ENCODE results near the gene PACS1. TPM values are rescaled to one million over a fixed set of nuclear protein-coding genes. Genes with fewer than 3 reads are reported as not detected.
A peak's percentile ranks its signal among the peaks of the same experiment; 100 is the strongest.

Gene PACS1
- total RNA-seq, 1 experiment from 2014 or later = 91.8 TPM

DNA sequence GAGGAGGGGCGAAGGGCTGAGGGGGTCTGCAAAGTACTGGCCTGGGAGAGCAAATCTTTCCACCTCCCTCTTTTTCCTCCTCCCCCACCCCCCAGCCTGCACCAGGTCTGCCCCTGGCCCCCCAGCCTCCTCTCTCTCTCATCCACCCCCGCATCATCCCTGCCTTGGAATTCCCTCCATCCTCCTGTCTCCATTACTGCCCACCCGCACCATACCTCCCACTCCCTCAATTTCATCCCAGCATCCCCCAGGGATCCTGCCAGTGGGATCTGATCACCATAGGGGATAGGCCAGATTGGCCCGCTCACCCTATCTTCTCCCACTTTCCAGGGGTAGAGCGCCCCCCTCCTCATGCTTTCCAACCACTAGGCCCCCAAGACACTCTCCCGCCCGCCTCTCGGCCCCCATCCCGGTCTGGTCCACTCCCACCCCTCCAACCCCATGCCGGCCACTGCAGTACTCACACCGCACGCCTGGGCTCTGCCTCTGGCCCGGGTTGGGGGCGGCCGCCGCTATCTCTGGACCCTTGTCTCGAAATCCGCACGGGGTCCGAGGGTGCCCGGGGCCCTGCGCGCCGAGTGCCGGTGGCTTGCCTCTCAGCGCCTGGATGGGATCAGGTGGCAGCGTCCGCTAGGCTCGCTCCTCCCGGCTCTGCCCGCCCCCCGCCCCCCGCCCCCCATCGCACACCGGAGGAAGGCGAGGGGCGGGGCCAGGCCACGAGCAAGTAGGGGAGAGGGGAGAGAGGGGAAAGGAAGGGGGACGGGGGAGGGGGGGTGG lies 21.3 kb upstream of the PACS1 start, which contains the start of gene GAL3ST3:
GAL3ST3 (minus strand) TSS at position 615 of the 777 bp plus-strand sequence. CDS start 3,746 bp downstream, outside the sequence.
- no TSS peak for BruUV-seq (replicated peaks)
- H3K27me3 ChIP-seq (ENCODE audit: control insufficient read depth, insufficient read depth, low read length) = no peaks in the 10 kb centered on the region
- ChIA-PET CTCF (no interaction called here), POLR2A (no interaction called here)
- TF ChIP-seq POLR2AphosphoS5 (IDR thresholded peaks at IDR 0.05; ENCODE audit: low read depth, low read length) = no peak
- TF ChIP-seq SIN3A (IDR thresholded peaks at IDR 0.05; ENCODE audit: borderline replicate concordance, insufficient read depth, low read depth, low read length) = no peak
- no peak for TF ChIP-seq TCF7L2 (IDR thresholded peaks at IDR 0.05; ENCODE audit: low read depth, low read length)
- TF ChIP-seq, protein P1, sequence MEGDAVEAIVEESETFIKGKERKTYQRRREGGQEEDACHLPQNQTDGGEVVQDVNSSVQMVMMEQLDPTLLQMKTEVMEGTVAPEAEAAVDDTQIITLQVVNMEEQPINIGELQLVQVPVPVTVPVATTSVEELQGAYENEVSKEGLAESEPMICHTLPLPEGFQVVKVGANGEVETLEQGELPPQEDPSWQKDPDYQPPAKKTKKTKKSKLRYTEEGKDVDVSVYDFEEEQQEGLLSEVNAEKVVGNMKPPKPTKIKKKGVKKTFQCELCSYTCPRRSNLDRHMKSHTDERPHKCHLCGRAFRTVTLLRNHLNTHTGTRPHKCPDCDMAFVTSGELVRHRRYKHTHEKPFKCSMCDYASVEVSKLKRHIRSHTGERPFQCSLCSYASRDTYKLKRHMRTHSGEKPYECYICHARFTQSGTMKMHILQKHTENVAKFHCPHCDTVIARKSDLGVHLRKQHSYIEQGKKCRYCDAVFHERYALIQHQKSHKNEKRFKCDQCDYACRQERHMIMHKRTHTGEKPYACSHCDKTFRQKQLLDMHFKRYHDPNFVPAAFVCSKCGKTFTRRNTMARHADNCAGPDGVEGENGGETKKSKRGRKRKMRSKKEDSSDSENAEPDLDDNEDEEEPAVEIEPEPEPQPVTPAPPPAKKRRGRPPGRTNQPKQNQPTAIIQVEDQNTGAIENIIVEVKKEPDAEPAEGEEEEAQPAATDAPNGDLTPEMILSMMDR (IDR thresholded peaks at IDR 0.05) = no peak
- TF ChIP-seq, protein P2, sequence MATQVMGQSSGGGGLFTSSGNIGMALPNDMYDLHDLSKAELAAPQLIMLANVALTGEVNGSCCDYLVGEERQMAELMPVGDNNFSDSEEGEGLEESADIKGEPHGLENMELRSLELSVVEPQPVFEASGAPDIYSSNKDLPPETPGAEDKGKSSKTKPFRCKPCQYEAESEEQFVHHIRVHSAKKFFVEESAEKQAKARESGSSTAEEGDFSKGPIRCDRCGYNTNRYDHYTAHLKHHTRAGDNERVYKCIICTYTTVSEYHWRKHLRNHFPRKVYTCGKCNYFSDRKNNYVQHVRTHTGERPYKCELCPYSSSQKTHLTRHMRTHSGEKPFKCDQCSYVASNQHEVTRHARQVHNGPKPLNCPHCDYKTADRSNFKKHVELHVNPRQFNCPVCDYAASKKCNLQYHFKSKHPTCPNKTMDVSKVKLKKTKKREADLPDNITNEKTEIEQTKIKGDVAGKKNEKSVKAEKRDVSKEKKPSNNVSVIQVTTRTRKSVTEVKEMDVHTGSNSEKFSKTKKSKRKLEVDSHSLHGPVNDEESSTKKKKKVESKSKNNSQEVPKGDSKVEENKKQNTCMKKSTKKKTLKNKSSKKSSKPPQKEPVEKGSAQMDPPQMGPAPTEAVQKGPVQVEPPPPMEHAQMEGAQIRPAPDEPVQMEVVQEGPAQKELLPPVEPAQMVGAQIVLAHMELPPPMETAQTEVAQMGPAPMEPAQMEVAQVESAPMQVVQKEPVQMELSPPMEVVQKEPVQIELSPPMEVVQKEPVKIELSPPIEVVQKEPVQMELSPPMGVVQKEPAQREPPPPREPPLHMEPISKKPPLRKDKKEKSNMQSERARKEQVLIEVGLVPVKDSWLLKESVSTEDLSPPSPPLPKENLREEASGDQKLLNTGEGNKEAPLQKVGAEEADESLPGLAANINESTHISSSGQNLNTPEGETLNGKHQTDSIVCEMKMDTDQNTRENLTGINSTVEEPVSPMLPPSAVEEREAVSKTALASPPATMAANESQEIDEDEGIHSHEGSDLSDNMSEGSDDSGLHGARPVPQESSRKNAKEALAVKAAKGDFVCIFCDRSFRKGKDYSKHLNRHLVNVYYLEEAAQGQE (IDR thresholded peaks at IDR 0.05; ENCODE audit: insufficient read depth in 1 of 2, low read depth in 2 of 2, low read length in 1 of 2) = no peak
- peaks cover 20% of the 10 kb centered on the region for H3K4me1 ChIP-seq (ENCODE audit: control insufficient read depth, insufficient read depth, low read length)
- peaks cover 3% of the 10 kb centered on the region; the same call in 1 of the 2 replicates for H3K36me3 ChIP-seq (ENCODE audit: control insufficient read depth, insufficient read depth, low read length)
- H3K9me3 ChIP-seq (ENCODE audit: control insufficient read depth, insufficient read depth, low read depth, low read length) = no peaks in the 10 kb centered on the region
- intact Hi-C loops (cut with micrococcal nuclease; ENCODE audit: unreplicated experiment) (no loop called here), in situ Hi-C loops (cut with HindIII; ENCODE audit: low pct_unique_long_range_greater_than_20kb, low sequenced_read_pairs) (no loop called here)
- H3K4me3 ChIP-seq (ENCODE audit: low read depth in 2 of 2, low read length in 2 of 2) = peak within 1 kb of the TSS in 1 of 2 experiments; percentile 15; a peak in 1 of 4 replicates
- H3K27ac ChIP-seq (ENCODE audit: low read length) = no peak within 1 kb of the TSS
- DNase-seq (ENCODE audit: low read depth, low spot score) = no peak
- ATAC-seq = no peak

DNA sequence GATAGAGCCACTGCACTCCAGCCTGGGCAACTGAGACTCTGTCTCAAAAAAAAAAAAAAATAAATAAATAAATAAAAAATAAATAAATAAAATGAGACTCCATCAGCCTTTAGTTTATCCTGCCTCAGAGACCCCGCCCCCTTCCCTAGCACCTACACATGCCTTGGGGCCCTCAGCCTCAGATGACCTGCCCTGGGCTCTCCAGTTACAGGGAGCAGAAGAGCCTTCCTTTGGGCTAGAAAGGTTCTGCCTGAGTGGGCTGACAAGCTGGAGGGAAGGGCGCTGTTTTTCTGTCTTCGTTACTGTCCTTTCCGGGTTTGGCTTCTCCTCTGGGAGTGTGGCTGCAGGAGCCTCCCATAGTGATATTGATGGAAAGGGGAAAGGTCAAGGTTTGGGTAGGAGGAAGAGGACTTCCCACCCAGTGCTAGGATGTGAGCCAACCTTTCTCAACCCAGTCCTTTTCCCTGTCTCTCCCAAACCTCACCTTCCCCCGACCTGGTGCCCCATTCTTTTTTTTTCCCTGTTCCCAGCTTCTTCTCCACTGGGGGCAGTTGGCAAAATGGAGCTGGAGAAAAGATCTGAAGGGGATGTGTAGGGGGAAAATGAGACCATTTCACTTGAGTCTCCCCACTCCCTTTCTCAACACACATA lies 19.4 kb upstream of the PACS1 start:
- no TSS peak for BruUV-seq (replicated peaks)
- ChIA-PET CTCF (no interaction called here), POLR2A (interaction anchor here (0.7 to 1.4 kb wide), 2 partner anchors 48 to 63 kb away, joined by 3 to 9 read pairs; partner anchors contain the start of gene BANF1)
- no peak for TF ChIP-seq POLR2AphosphoS5 (IDR thresholded peaks at IDR 0.05; ENCODE audit: low read depth, low read length)
- TF ChIP-seq SIN3A (IDR thresholded peaks at IDR 0.05; ENCODE audit: borderline replicate concordance, insufficient read depth, low read depth, low read length) = no peak
- TF ChIP-seq, protein P1 (IDR thresholded peaks at IDR 0.05) = no peak
- no peak for TF ChIP-seq TCF7L2 (IDR thresholded peaks at IDR 0.05; ENCODE audit: low read depth, low read length)
- TF ChIP-seq, protein P2 (IDR thresholded peaks at IDR 0.05; ENCODE audit: insufficient read depth in 1 of 2, low read depth in 2 of 2, low read length in 1 of 2) = no peak
- Histone ChIP-seq H3K36me3 (ENCODE audit: control insufficient read depth, insufficient read depth, low read length) (peaks cover 16% of the 10 kb centered on the region), H3K27ac (ENCODE audit: low read length) (peak overlapping the region; percentile 98), H3K9me3 (ENCODE audit: control insufficient read depth, insufficient read depth, low read depth, low read length) (no peaks in the 10 kb centered on the region), H3K4me3 (ENCODE audit: low read depth in 2 of 2, low read length in 2 of 2) (peak overlapping the region in 1 of 2 experiments; percentile 71; a peak in 2 of 4 replicates), H3K27me3 (ENCODE audit: control insufficient read depth, insufficient read depth, low read length) (no peaks in the 10 kb centered on the region), H3K4me1 (ENCODE audit: control insufficient read depth, insufficient read depth, low read length) (peaks cover 18% of the 10 kb centered on the region)
- ATAC-seq (no peak), DNase-seq (ENCODE audit: low read depth, low spot score) (no peak)
- intact Hi-C loops (cut with micrococcal nuclease; ENCODE audit: unreplicated experiment) = no loop called here
- in situ Hi-C loops (cut with HindIII; ENCODE audit: low pct_unique_long_range_greater_than_20kb, low sequenced_read_pairs) = no loop called here

All from Panc1 (cell line).